ENCODE data around the gene PNKP.

PNKP gene

DNA sequence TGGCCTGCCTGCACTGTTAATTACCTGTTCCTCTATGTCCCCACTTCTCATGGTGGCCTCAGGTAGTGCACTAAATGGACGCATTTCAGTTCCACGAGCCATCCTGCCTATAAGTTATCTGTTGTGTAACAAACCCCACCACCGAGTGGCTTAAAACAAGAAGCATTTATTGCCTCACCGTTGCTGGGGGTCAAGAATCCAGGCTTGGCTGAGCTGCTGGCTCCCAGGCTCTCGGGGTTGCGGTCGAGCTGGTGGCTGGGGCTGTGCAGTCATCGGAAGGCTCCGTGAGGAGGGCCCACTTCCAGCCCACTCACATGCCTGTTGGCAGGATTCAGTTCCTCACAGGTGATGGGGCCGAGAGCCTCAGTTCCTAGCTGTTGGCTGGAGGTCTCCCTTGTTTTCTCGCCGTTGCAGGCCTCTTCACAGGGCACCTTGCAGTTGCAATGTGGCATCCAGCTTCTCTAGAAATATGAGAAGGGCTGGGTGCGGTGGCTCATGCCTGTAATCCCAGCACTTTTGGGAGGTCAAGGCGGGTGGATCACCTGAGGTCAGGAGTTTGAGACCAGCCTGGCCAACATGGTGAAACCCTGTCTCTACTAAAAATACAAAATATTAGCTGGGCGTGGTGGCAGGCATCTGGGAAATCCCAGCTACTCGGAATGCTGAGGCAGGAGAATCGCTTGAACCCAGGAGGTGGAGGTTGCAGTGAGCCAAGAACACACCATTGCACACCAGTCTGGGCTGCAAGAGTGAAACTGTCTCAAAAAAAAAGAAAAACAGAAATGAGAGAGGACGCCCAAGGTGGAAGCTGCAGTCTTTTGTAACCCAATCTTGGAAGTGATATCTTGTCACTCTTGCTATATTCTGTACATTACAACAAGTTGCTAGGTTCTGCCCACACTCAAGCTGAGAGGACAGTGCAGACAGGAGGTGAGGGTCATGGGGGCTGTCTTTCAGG, 23.0 kb downstream of the PNKP start:
- POLR2A ChIA-PET = no interaction called here
- peaks cover 3 to 14% (median 11%) of the 10 kb centered on the region in 4 experiments for H3K4me1 ChIP-seq (ENCODE audit: control extremely low read depth in 1 of 4, control insufficient read depth in 4 of 4, insufficient read depth in 4 of 4, low read length in 3 of 4)
- WGBS (ENCODE audit: insufficient coverage) = 94% methylated on average over 17 of the region's 18 CpGs
- DNase-seq = no peak
- peaks cover 5 to 13% (median 11%) of the 10 kb centered on the region in 4 experiments for H3K36me3 ChIP-seq (ENCODE audit: control insufficient read depth in 4 of 4, insufficient read depth in 4 of 4, low read length in 3 of 4)
- H3K27ac ChIP-seq (ENCODE audit: insufficient read depth in 1 of 2, low read depth in 1 of 2, low read length in 2 of 2, poor library complexity in 1 of 2, severe bottlenecking in 2 of 2) = no peak overlapping the region
- H3K4me3 ChIP-seq (ENCODE audit: control insufficient read depth in 1 of 7, extremely low read depth in 1 of 7, insufficient read depth in 4 of 7, low read depth in 2 of 7, low read length in 6 of 7) = no peak overlapping the region
- CTCF ChIA-PET = interaction anchor here (1.2 to 1.4 kb wide), 3 partner anchors 25 to 34 kb away, joined by 3 to 4 read pairs (median 3); partner anchors contain the start of gene FUZ
- H3K27me3 ChIP-seq (replicated peaks in 2 of 5; ENCODE audit: control insufficient read depth in 4 of 5, insufficient read depth in 5 of 5, low read length in 4 of 5) = no peaks in the 10 kb centered on the region
- peaks cover 0 to 6% (median 0%) of the 10 kb centered on the region in 5 experiments for H3K9me3 ChIP-seq (ENCODE audit: control extremely low read depth in 1 of 5, control insufficient read depth in 4 of 5, insufficient read depth in 2 of 5, low read depth in 1 of 5, low read length in 4 of 5)

DNA sequence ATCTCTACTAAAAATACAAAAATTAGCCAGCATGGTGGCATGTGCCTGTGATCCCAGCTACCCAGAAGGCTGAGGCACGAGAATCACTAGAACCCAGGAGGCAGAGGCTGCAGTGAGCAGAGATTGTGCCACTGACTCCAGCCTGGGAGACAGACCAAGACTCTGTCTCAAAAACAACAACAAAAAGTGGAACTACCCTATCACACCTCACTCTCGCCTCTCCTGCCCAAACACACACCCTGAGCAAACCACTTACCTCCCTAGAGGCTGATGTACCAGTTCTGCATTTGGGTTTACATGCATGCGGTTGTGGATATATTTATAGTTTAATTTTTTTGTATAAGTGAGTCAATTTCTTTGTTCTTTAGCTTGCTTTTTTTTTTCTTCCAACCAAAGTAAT, 24.1 kb downstream of the PNKP start:
- Histone ChIP-seq H3K4me3 (ENCODE audit: control insufficient read depth in 1 of 7, extremely low read depth in 1 of 7, insufficient read depth in 4 of 7, low read depth in 2 of 7, low read length in 6 of 7) (no peak overlapping the region), H3K9me3 (ENCODE audit: control extremely low read depth in 1 of 5, control insufficient read depth in 4 of 5, insufficient read depth in 2 of 5, low read depth in 1 of 5, low read length in 4 of 5) (no peaks in the 10 kb centered on the region), H3K4me1 (ENCODE audit: control extremely low read depth in 1 of 4, control insufficient read depth in 4 of 4, insufficient read depth in 4 of 4, low read length in 3 of 4) (peaks cover 0 to 5% (median 3%) of the 10 kb centered on the region in 4 experiments), H3K27ac (ENCODE audit: insufficient read depth in 1 of 2, low read depth in 1 of 2, low read length in 2 of 2, poor library complexity in 1 of 2, severe bottlenecking in 2 of 2) (no peak overlapping the region), H3K36me3 (ENCODE audit: control insufficient read depth in 4 of 4, insufficient read depth in 4 of 4, low read length in 3 of 4) (peaks cover 7 to 25% (median 21%) of the 10 kb centered on the region in 4 experiments), H3K27me3 (replicated peaks in 2 of 5; ENCODE audit: control insufficient read depth in 4 of 5, insufficient read depth in 5 of 5, low read length in 4 of 5) (no peaks in the 10 kb centered on the region)
- ChIA-PET CTCF (interaction anchor here (1.2 kb wide), 1 partner anchor 30 kb away, joined by 3 read pairs; the partner anchor contains the start of gene FUZ), POLR2A (interaction anchor here (1.0 kb wide), 1 partner anchor 26 kb away, joined by 4 read pairs; no protein-coding TSS in a partner anchor)
- DNase-seq = no peak
- 100% methylated on average over 1 of the region's 3 CpGs for WGBS (ENCODE audit: insufficient coverage)

DNA sequence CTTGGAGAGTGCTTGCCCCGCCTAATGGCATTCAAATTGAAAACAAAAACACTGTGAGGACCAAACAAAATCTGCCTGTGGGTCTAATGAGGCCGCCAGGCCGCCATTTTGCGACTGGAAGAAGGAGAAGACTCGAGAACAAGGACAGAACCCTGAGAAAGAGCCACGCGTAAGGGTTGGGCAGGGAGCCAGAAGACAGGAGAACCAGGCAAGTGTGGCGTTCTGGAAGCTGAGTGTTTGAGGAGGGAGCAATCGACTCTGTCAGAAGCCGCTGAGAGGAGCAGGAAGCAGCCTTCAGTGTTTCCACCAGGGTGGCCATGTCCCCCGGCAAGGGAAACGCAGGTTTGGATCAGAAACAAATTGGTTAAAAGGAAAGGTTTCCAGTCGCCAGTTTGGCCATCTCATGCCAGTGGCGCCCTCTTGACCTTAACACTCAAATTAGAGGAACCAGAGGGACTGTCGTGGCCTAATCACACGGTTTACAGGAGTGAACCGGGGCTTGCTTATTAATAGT, 26.6 kb downstream of the PNKP start:
- peaks cover 14 to 48% (median 39%) of the 10 kb centered on the region in 4 experiments for H3K36me3 ChIP-seq (ENCODE audit: control insufficient read depth in 4 of 4, insufficient read depth in 4 of 4, low read length in 3 of 4)
- 98% methylated on average over 12 of the region's 17 CpGs for WGBS (ENCODE audit: insufficient coverage)
- H3K9me3 ChIP-seq (ENCODE audit: control extremely low read depth in 1 of 5, control insufficient read depth in 4 of 5, insufficient read depth in 2 of 5, low read depth in 1 of 5, low read length in 4 of 5) = no peaks in the 10 kb centered on the region
- no peaks in the 10 kb centered on the region for H3K4me1 ChIP-seq (ENCODE audit: control extremely low read depth in 1 of 4, control insufficient read depth in 4 of 4, insufficient read depth in 4 of 4, low read length in 3 of 4)
- ChIA-PET POLR2A (interaction anchor here (0.6 kb wide), 1 partner anchor 27 kb away, joined by 3 read pairs; the partner anchor contains the start of gene PNKP), CTCF (no interaction called here)
- no peaks in the 10 kb centered on the region for H3K27me3 ChIP-seq (replicated peaks in 2 of 5; ENCODE audit: control insufficient read depth in 4 of 5, insufficient read depth in 5 of 5, low read length in 4 of 5)
- DNase-seq = no peak
- no peak overlapping the region for H3K27ac ChIP-seq (ENCODE audit: insufficient read depth in 1 of 2, low read depth in 1 of 2, low read length in 2 of 2, poor library complexity in 1 of 2, severe bottlenecking in 2 of 2)
- H3K4me3 ChIP-seq (ENCODE audit: control insufficient read depth in 1 of 7, extremely low read depth in 1 of 7, insufficient read depth in 4 of 7, low read depth in 2 of 7, low read length in 6 of 7) = no peak overlapping the region

DNA sequence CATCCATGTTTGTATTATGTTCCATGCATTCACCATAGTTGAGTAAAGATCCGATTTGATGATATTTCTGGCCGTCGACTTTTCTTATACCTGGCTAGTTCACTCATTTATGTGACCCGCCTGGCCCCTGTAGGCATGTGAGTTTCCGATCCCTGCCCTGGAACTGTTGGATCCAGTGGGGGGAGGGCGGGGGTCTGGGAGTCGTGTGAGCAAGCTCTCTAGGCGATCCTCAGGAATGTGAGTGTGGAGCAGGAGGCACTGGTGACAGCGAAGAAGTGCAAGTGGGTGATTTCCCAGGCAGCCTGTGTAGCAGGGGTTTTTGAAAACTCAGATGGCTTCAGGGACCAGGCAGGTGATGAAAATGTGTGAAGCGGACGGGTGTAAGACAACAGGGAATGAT, 27.1 kb downstream of the PNKP start:
- no peak for DNase-seq
- Histone ChIP-seq H3K4me3 (ENCODE audit: control insufficient read depth in 1 of 7, extremely low read depth in 1 of 7, insufficient read depth in 4 of 7, low read depth in 2 of 7, low read length in 6 of 7) (no peak overlapping the region), H3K9me3 (ENCODE audit: control extremely low read depth in 1 of 5, control insufficient read depth in 4 of 5, insufficient read depth in 2 of 5, low read depth in 1 of 5, low read length in 4 of 5) (no peaks in the 10 kb centered on the region), H3K27ac (ENCODE audit: insufficient read depth in 1 of 2, low read depth in 1 of 2, low read length in 2 of 2, poor library complexity in 1 of 2, severe bottlenecking in 2 of 2) (no peak overlapping the region), H3K4me1 (ENCODE audit: control extremely low read depth in 1 of 4, control insufficient read depth in 4 of 4, insufficient read depth in 4 of 4, low read length in 3 of 4) (no peaks in the 10 kb centered on the region), H3K27me3 (replicated peaks in 2 of 5; ENCODE audit: control insufficient read depth in 4 of 5, insufficient read depth in 5 of 5, low read length in 4 of 5) (no peaks in the 10 kb centered on the region), H3K36me3 (ENCODE audit: control insufficient read depth in 4 of 4, insufficient read depth in 4 of 4, low read length in 3 of 4) (peaks cover 14 to 53% (median 44%) of the 10 kb centered on the region in 4 experiments)
- POLR2A ChIA-PET = no interaction called here
- 97% methylated on average over 11 of the region's 11 CpGs for WGBS (ENCODE audit: insufficient coverage)
- CTCF ChIA-PET = no interaction called here

- ChIA-PET POLR2A (no interaction called here), CTCF (no interaction called here)
- 100% methylated on average over 8 of the region's 11 CpGs for WGBS (ENCODE audit: insufficient coverage)
- Histone ChIP-seq H3K4me3 (ENCODE audit: control insufficient read depth in 1 of 7, extremely low read depth in 1 of 7, insufficient read depth in 4 of 7, low read depth in 2 of 7, low read length in 6 of 7) (no peak overlapping the region), H3K4me1 (ENCODE audit: control extremely low read depth in 1 of 4, control insufficient read depth in 4 of 4, insufficient read depth in 4 of 4, low read length in 3 of 4) (no peaks in the 10 kb centered on the region), H3K27me3 (replicated peaks in 2 of 5; ENCODE audit: control insufficient read depth in 4 of 5, insufficient read depth in 5 of 5, low read length in 4 of 5) (no peaks in the 10 kb centered on the region), H3K9me3 (ENCODE audit: control extremely low read depth in 1 of 5, control insufficient read depth in 4 of 5, insufficient read depth in 2 of 5, low read depth in 1 of 5, low read length in 4 of 5) (no peaks in the 10 kb centered on the region), H3K27ac (ENCODE audit: insufficient read depth in 1 of 2, low read depth in 1 of 2, low read length in 2 of 2, poor library complexity in 1 of 2, severe bottlenecking in 2 of 2) (no peak overlapping the region), H3K36me3 (ENCODE audit: control insufficient read depth in 4 of 4, insufficient read depth in 4 of 4, low read length in 3 of 4) (peaks cover 17 to 59% (median 48%) of the 10 kb centered on the region in 4 experiments)
- DNase-seq = no peak
Measured at GRCh38 chr19:49839713-49840112, 27.7 kb downstream of the PNKP start.

DNA sequence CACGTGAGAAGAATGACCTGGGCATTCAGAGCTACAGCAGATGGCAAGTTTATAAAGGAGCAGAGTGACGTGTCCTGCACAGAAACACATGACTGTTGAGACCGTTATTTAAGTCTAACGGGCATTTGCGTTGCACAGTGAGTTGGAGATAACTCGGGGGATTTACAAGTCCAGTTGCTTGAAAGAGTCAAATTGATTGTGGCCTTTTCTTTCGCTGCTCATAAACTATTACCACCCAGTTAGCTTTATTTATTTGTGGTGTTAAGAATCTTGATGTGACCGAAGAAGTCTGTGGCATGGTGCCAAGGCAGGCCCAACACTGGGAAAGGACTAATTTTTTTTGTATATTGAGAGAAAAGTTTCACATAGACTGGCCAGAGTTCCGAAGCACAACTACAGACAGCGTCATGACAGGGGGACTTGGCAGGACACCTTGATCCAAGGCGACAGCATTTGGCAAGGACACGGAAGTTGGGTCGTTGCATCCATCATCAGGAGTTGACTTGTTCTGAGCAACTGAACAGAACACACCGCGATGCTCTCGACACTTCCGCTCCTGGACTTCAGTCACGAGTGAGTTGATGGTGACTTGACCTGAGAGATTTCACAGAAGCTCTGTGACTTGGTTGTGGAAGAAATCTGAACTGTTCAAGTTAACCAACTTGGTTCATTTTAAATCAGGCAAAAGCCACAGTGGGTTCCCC, 28.3 kb downstream of the PNKP start:
- Histone ChIP-seq H3K4me1 (ENCODE audit: control extremely low read depth in 1 of 4, control insufficient read depth in 4 of 4, insufficient read depth in 4 of 4, low read length in 3 of 4) (no peaks in the 10 kb centered on the region), H3K36me3 (ENCODE audit: control insufficient read depth in 4 of 4, insufficient read depth in 4 of 4, low read length in 3 of 4) (peaks cover 21 to 66% (median 55%) of the 10 kb centered on the region in 4 experiments), H3K4me3 (ENCODE audit: control insufficient read depth in 1 of 7, extremely low read depth in 1 of 7, insufficient read depth in 4 of 7, low read depth in 2 of 7, low read length in 6 of 7) (no peak overlapping the region), H3K27ac (ENCODE audit: insufficient read depth in 1 of 2, low read depth in 1 of 2, low read length in 2 of 2, poor library complexity in 1 of 2, severe bottlenecking in 2 of 2) (no peak overlapping the region), H3K27me3 (replicated peaks in 2 of 5; ENCODE audit: control insufficient read depth in 4 of 5, insufficient read depth in 5 of 5, low read length in 4 of 5) (no peaks in the 10 kb centered on the region), H3K9me3 (ENCODE audit: control extremely low read depth in 1 of 5, control insufficient read depth in 4 of 5, insufficient read depth in 2 of 5, low read depth in 1 of 5, low read length in 4 of 5) (no peaks in the 10 kb centered on the region)
- ChIA-PET CTCF (interaction anchor here (0.6 kb wide), 1 partner anchor 89 kb away, joined by 3 read pairs; no protein-coding TSS in a partner anchor), POLR2A (no interaction called here)
- DNase-seq = no peak
- WGBS (ENCODE audit: insufficient coverage) = 95% methylated on average over 17 of the region's 18 CpGs

Data from common myeloid progenitor, CD34-positive (primary cell).